Epithelial cell of esophagus (primary cell): ENCODE results near the gene OPRL1.

Source experiments
- DNase-seq: peaks from one replicate; pipeline ENCODE4 v3.0.0; 2010; ENCODE audit warnings: low read depth
- H3K4me3 ChIP-seq: 2 replicates; pipeline ENCODE4 v1.5.1; 2011; ENCODE audit warnings: mild to moderate bottlenecking, low read length, control low read depth
- TF ChIP-seq, protein P1 (sequence below): IDR thresholded peaks from 2 replicates; pipeline ENCODE4 v1.5.1; 2011; ENCODE audit warnings: low read depth, mild to moderate bottlenecking, low read length, control low read depth, inconsistent platforms; ENCODE audit not compliant: insufficient read depth; ENCODE audit errors: missing control alignments

OPRL1 gene

DNA sequence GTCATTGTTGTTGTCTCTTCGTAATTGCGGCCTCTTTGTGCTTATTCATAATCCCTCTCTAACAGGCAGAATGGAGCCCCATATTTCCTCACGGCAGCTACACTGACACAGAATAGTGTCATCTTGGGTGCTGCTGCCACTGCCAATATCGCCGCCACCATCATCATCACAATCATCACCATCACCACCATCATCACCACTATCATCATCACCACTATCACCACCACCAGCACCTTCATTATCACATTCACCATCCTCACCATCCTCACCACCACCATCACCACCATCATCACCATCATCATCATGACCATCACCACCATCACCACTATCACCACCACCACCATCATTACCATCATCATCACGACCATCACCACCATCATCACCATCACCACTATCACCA lies 16.7 kb downstream of the OPRL1 start:
- no peak for DNase-seq
- no peak overlapping the region for H3K4me3 ChIP-seq
- TF ChIP-seq, protein P1, sequence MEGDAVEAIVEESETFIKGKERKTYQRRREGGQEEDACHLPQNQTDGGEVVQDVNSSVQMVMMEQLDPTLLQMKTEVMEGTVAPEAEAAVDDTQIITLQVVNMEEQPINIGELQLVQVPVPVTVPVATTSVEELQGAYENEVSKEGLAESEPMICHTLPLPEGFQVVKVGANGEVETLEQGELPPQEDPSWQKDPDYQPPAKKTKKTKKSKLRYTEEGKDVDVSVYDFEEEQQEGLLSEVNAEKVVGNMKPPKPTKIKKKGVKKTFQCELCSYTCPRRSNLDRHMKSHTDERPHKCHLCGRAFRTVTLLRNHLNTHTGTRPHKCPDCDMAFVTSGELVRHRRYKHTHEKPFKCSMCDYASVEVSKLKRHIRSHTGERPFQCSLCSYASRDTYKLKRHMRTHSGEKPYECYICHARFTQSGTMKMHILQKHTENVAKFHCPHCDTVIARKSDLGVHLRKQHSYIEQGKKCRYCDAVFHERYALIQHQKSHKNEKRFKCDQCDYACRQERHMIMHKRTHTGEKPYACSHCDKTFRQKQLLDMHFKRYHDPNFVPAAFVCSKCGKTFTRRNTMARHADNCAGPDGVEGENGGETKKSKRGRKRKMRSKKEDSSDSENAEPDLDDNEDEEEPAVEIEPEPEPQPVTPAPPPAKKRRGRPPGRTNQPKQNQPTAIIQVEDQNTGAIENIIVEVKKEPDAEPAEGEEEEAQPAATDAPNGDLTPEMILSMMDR: no peak

DNA sequence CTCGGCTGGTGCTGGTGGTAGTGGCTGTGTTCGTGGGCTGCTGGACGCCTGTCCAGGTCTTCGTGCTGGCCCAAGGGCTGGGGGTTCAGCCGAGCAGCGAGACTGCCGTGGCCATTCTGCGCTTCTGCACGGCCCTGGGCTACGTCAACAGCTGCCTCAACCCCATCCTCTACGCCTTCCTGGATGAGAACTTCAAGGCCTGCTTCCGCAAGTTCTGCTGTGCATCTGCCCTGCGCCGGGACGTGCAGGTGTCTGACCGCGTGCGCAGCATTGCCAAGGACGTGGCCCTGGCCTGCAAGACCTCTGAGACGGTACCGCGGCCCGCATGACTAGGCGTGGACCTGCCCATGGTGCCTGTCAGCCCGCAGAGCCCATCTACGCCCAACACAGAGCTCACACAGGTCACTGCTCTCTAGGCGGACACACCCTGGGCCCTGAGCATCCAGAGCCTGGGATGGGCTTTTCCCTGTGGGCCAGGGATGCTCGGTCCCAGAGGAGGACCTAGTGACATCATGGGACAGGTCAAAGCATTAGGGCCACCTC lies 18.7 kb downstream of the OPRL1 start:
- H3K4me3 ChIP-seq: no peak overlapping the region
- TF ChIP-seq, protein P1: no peak
- DNase-seq: no peak

DNA sequence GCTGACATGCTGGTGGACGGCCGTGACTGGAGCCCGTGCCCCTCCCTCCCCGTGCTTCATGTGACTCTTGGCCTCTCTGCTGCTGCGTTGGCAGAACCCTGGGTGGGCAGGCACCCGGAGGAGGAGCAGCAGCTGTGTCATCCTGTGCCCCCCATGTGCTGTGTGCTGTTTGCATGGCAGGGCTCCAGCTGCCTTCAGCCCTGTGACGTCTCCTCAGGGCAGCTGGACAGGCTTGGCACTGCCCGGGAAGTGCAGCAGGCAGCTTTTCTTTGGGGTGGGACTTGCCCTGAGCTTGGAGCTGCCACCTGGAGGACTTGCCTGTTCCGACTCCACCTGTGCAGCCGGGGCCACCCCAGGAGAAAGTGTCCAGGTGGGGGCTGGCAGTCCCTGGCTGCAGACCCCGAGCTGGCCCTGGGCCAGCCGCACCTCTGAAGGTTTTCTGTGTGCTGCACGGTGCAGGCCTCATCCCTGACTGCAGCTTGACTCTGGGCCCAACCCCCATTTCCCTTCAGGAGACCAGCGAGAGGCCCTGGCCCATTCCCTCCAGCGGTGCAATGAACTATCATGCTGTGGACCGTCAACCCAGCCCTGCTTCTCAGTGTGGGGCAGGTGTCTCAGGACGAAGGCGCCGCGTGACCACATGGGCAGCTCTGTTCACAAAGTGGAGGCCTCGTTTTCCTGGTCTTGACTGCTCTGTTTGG lies 19.4 kb downstream of the OPRL1 start:
- TF ChIP-seq, protein P1: no peak
- H3K4me3 ChIP-seq: no peak overlapping the region

DNA sequence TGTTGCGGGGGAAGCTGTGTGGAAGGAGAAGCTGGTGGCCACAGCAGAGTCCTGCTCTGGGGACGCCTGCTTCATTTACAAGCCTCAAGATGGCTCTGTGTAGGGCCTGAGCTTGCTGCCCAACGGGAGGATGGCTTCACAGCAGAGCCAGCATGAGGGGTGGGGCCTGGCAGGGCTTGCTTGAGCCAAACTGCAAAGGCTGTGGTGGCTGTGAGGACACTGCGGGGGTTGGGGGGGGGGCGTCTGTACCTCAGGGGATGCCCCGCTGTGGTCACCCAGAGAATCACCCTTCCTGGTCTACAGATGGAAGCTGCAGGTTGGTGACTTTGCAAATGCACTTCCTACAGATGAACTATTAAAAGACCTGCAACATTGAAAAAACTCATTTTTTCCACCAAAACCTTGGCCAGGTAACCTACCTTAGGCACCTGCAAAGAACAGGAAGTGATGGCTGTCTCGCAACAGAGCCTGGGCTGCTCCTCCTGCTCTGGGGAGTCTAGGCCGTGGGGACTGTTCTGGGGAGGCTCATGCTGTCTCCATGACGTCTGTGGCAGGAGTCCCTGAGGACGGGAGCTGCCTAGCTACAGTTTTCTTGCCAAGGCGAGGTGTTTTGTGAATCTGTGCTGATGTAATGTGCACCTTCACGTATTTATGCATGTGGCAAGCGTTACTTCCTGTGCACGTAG lies 20.1 kb downstream of the OPRL1 start:
- DNase-seq: no peak

More for the DNA sequence above, 19.4 kb downstream of the OPRL1 start:
- no peak for DNase-seq

DNA sequence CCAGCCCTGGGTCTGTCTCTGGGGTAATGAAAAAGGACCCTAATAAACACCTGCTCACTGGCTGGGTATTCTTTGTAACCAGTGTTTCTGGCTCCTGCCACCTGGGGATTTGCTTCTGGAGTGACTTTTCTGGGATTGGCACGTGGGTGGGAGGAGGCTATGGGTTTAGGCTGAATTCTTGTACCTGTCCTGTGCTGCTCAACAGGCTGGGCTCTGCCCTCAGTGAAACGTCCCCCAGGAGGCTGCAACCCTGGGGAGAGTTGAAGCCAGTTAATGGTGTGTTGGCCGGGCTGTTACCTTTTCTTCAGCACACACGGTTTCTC lies 20.6 kb downstream of the OPRL1 start:
- H3K4me3 ChIP-seq: no peak overlapping the region
- TF ChIP-seq, protein P1: no peak
- no peak for DNase-seq

More for the DNA sequence above, 20.1 kb downstream of the OPRL1 start:
- H3K4me3 ChIP-seq: no peak overlapping the region
- TF ChIP-seq, protein P1: no peak

DNA sequence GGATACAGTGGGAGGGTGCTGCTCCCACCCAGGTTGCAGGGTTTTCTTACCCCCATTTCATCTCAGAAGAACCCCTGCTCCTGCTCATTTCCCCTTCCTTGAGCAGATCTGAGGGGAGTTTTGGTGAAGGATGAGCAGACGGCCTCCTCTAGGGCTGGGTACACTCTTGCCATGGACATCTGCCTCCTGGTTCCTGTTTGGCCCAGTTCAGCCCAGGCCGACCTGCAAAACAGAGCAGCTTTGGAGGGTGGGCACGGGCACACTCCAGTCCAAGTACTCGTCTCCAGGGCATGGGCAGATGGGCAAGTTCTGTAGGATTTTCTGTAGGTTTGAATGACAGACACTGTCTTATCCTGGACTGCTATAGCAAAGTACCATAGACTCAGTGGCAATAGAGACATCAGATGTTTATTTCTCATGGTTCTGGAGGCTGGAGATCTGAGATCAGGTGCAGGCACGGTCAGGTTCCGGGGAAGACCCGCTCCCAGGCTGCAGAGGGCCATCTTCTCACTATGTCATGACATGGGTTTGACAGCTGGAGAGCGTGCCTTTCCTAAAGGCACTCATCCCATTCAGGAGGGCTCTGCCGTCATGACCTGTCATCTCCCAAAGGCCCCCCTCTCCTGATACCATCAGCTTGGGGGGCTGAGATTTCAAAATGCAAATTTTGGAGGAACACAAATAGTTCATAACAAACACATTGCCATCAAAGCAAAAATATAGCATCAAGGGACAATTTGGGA lies 21.2 kb downstream of the OPRL1 start:
- TF ChIP-seq, protein P1: no peak
- no peak for DNase-seq

More for the DNA sequence above, 21.2 kb downstream of the OPRL1 start:
- no peak overlapping the region for H3K4me3 ChIP-seq
